Adrenal gland (tissue), 12 donors: Measurements from ENCODE around the gene VANGL2. TPM values are rescaled to one million over a fixed set of nuclear protein-coding genes. Genes with fewer than 3 reads are reported as not detected.

Experiments used
- DNase-seq, 7 donors: peaks; one replicate each; pipeline ENCODE4 v3.0.0-alpha.2; 2019 to 2020
- H3K27ac ChIP-seq, 5 donors: fragments of 200-600 bp; sonication (generic) in 4 of 5; 1 replicate in 3 of 5; 2 replicates in 2 of 5; pipeline versions ENCODE4 v1.5.1 to v1.8.0; 2016 to 2020; ENCODE audit warnings: mild to moderate bottlenecking in 1 of 5
- H3K27me3 ChIP-seq: fragments of 200-600 bp; 2 replicates; pipeline ENCODE4 v1.8.0; 2021
- H3K36me3 ChIP-seq, 2 donors: fragments of 200-600 bp; replicated peaks in 1 of 2; 1 replicate in 1 of 2; 2 replicates in 1 of 2; pipeline versions ENCODE4 v1.5.1 to v1.8.0; 2018 to 2022
- H3K4me1 ChIP-seq, 2 donors: fragments of 200-600 bp; replicated peaks in 1 of 2; 1 replicate in 1 of 2; 2 replicates in 1 of 2; pipeline versions ENCODE4 v1.5.1 to v1.8.0; 2018 to 2021
- H3K4me3 ChIP-seq, 4 donors: fragments of 200-600 bp; sonication (generic) in 3 of 4; one replicate each; pipeline ENCODE4 v1.5.1; 2016 to 2018
- H3K9me3 ChIP-seq, 3 donors: fragments of 200-600 bp; sonication (generic) in 1 of 3; replicated peaks in 1 of 3; 1 replicate in 2 of 3; 2 replicates in 1 of 3; pipeline versions ENCODE4 v1.5.1 to v1.8.0; 2016 to 2021
- POLR2A ChIP-seq, 2 donors: fragments of 450-650 bp; IDR thresholded peaks; one replicate each; pipeline ENCODE4 v1.6.1; 2017; ENCODE audit warnings: antibody characterized with exemption in 2 of 2, mild to moderate bottlenecking in 2 of 2, moderate library complexity in 1 of 2
- WGBS, 4 donors: extraction: QIAGEN DNeasy Blood & Tissue Kit in 2 of 4; methylation state at CpG; one replicate each; pipeline versions ENCODE4 v1.1.5 to v1.1.7; 2013 to 2017; 5-methylcytosine and 5-hydroxymethylcytosine counted together
- intact Hi-C, 2 donors: fragments of 100-400 bp; cut with DNase I; formaldehyde crosslinking; loops; one replicate each; pipeline versions ENCODE4 v1.14.1 to v1.15.0; 2022 to 2023
- polyA plus RNA-seq, 3 donors: library from polyadenylated mRNA; stranded (reverse); fragments of 200-250 nt in 2 of 3; fragments of 350-450 nt in 1 of 3; fragmentation: Illumina TruSeq in 1 of 3; extraction: RNeasy Lipid Tissue Mini Kit (QIAGEN cat#74804) in 1 of 3; gene quantifications; one replicate each; pipeline ENCODE4 v1.2.3, GENCODE V29; 2013 to 2014
- total RNA-seq, 9 donors: library from RNA; depleted of rRNA in 4 of 9; stranded (reverse); fragments of >200 nt in 4 of 9; fragments of 120-200 nt in 1 of 9; fragmentation: NEBNext Ultra II Directional in 1 of 9; extraction: Animal tissue kit (Norgen Biotek cat#: 25700) in 1 of 9; gene quantifications; one replicate each; pipeline versions ENCODE4 v1.1.0 to v1.2.4, GENCODE V29; 2013 to 2023
- TF ChIP-seq, protein P1 (sequence below), 6 experiments: fragments of 450-650 bp in 4 of 6; fragments of 200-600 bp in 2 of 6; sonication (generic) in 1 of 6; IDR thresholded peaks; 1 replicate in 5 of 6; 2 replicates in 1 of 6; pipeline versions ENCODE4 v1.5.1 to v1.8.0; 2016 to 2021; ENCODE audit warnings: antibody characterized with exemption in 6 of 6, mild to moderate bottlenecking in 2 of 6, moderate library complexity in 1 of 6
- donor health status: healthy with polysubstance abuse.
- donor health status: Bipolar disorder and iron deficiency.
- donor health status: DM: yes; HTN: yes; CAD: no.
- donor health status: DM: no; HTN: no; CAD: no.
- donor health status: DM: no; HTN: no; CAD: no.
- donor health status: DM: yes; HTN: yes; CAD: no.

VANGL2 gene
- total and polyA plus RNA-seq, 12 donors: 0.20 to 2.2 (median 0.74) TPM

DNA sequence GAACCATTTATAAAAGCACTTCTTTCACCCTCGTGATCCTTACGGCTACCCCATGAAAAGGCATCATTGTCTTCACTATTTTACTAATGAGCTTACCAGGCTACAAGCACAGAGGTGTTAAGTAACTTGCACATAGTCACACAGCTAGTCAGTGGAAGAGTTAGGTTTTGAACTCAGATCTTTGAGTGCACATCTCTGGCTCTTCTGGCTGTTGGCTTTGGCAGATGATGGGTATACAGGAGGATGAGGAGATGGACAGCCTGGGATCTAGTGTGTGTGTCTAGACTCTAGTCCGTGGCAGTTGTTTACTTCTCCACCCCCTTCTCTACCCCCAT, 11.6 kb downstream of the VANGL2 start:
- no peak for TF ChIP-seq POLR2A (IDR thresholded peaks at IDR 0.05)
- TF ChIP-seq, protein P1, sequence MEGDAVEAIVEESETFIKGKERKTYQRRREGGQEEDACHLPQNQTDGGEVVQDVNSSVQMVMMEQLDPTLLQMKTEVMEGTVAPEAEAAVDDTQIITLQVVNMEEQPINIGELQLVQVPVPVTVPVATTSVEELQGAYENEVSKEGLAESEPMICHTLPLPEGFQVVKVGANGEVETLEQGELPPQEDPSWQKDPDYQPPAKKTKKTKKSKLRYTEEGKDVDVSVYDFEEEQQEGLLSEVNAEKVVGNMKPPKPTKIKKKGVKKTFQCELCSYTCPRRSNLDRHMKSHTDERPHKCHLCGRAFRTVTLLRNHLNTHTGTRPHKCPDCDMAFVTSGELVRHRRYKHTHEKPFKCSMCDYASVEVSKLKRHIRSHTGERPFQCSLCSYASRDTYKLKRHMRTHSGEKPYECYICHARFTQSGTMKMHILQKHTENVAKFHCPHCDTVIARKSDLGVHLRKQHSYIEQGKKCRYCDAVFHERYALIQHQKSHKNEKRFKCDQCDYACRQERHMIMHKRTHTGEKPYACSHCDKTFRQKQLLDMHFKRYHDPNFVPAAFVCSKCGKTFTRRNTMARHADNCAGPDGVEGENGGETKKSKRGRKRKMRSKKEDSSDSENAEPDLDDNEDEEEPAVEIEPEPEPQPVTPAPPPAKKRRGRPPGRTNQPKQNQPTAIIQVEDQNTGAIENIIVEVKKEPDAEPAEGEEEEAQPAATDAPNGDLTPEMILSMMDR (IDR thresholded peaks at IDR 0.05): no peak
- no peaks in the 10 kb centered on the region for H3K36me3 ChIP-seq
- intact Hi-C loops: no loop called here

GRCh38 chr1:160413716-160414115, 13.4 kb downstream of the VANGL2 start:
- Histone ChIP-seq H3K4me1 (no peaks in the 10 kb centered on the region), H3K27me3 (no peaks in the 10 kb centered on the region), H3K36me3 (no peaks in the 10 kb centered on the region), H3K9me3 (no peaks in the 10 kb centered on the region), H3K4me3 (no peak overlapping the region), H3K27ac (no peak overlapping the region)
- intact Hi-C loops: no loop called here
- TF ChIP-seq POLR2A (IDR thresholded peaks at IDR 0.05): no peak
- TF ChIP-seq, protein P1 (IDR thresholded peaks at IDR 0.05): no peak
- DNase-seq: no peak
- 81 to 89% (median 86%) methylated on average over 3 of the region's 3 CpGs for WGBS, 4 donors

More for the DNA sequence above, 11.6 kb downstream of the VANGL2 start:
- WGBS, 4 donors: 81 to 91% (median 85%) methylated on average over 3 of the region's 3 CpGs
- Histone ChIP-seq H3K4me1 (no peaks in the 10 kb centered on the region), H3K27ac (no peak overlapping the region), H3K4me3 (no peak overlapping the region), H3K27me3 (no peaks in the 10 kb centered on the region), H3K9me3 (no peaks in the 10 kb centered on the region)
- no peak for DNase-seq

DNA sequence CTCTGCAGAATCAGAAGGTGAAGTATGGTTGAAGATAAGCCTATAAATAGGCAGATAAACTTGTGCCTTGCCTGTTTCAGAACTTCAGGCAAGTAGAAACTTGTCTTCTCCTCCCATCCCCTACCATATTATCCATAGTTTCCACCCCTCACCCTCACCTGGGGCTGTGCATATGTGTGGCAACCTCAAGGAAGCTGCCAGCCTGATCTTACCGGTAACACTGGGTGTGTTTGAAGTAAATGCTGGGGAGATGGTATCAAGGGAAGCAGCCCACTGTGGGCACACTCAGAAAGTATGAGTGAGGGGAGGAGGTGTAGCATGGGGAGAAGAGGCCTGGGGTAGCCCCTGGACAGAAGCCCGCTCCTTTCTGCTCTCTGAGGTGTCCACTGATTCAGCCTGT, 14.5 kb downstream of the VANGL2 start:
- no peak for DNase-seq
- no peaks in the 10 kb centered on the region for H3K4me1 ChIP-seq
- no peak for TF ChIP-seq POLR2A (IDR thresholded peaks at IDR 0.05)
- TF ChIP-seq, protein P1 (IDR thresholded peaks at IDR 0.05): no peak
- no peak overlapping the region for H3K27ac ChIP-seq
- no peaks in the 10 kb centered on the region for H3K9me3 ChIP-seq
- WGBS, 4 donors: 90 to 100% (median 94%) methylated on average over 2 of the region's 2 CpGs
- no peak overlapping the region for H3K4me3 ChIP-seq
- intact Hi-C loops: no loop called here
- no peaks in the 10 kb centered on the region for H3K27me3 ChIP-seq
- no peaks in the 10 kb centered on the region for H3K36me3 ChIP-seq

DNA sequence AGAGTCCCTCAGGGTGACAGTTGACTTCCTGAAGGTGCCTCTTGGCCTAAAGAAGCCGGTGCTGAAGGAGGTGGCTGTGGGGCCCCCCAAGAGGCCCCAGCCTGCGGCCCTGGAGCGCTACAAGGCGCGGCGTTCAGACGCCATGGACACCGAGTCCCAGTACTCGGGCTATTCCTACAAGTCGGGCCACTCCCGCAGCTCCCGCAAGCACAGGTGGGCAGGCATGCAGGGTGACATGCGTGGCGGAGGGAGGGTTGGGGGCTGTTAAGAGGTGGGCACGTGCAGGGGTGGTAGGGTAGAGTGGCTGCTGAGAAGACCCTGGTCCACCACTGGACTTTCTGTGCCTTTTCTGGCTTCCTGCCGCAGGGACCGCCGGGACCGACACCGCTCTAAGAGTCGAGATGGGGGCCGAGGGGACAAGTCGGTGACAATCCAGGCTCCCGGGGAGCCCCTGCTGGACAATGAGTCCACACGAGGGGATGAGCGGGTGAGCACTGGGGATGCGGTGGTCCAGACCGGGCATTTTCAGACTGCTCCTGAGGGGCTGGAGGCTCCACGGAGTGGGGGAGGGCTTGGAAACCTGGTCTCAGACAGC, 15.4 kb downstream of the VANGL2 start:
- no peak for DNase-seq
- Histone ChIP-seq H3K4me1 (no peaks in the 10 kb centered on the region), H3K9me3 (no peaks in the 10 kb centered on the region), H3K27ac (no peak overlapping the region), H3K36me3 (no peaks in the 10 kb centered on the region), H3K4me3 (no peak overlapping the region), H3K27me3 (no peaks in the 10 kb centered on the region)
- WGBS, 4 donors: 90 to 95% (median 93%) methylated on average over 15 to 29 of the region's 29 CpGs
- no peak for TF ChIP-seq POLR2A (IDR thresholded peaks at IDR 0.05)
- TF ChIP-seq, protein P1 (IDR thresholded peaks at IDR 0.05): no peak
- intact Hi-C loops: no loop called here
